NCI-H2171 (cell line): ENCODE results near the gene SPATA18.

Source experiments
- DNase-seq: peaks from one replicate; lab custom pipeline; 2025; lab: John Stamatoyannopoulos, UW

SPATA18 gene

GRCh38 chr4:52051213-52051614 lies at the start of gene SPATA18:
Gene SPATA18 (plus strand): TSS chr4:52051304. CDS start chr4:52051705, 401 bp downstream.
- DNase-seq = no peak

- no peak for DNase-seq
Measured at GRCh38 chr4:52001616-52002015, 49.5 kb upstream of the SPATA18 start.

GRCh38 chr4:52004414-52004813 lies 46.7 kb upstream of the SPATA18 start:
- DNase-seq = no peak

- no peak for DNase-seq
Measured at GRCh38 chr4:52005604-52006273, 45.4 kb upstream of the SPATA18 start.

GRCh38 chr4:52006887-52007286 lies 44.2 kb upstream of the SPATA18 start:
- DNase-seq = no peak

- no peak for DNase-seq
Measured at GRCh38 chr4:52010986-52011385, 40.1 kb upstream of the SPATA18 start.

- DNase-seq = no peak
Measured at GRCh38 chr4:52012651-52013050, 38.5 kb upstream of the SPATA18 start.

- DNase-seq = no peak
Measured at GRCh38 chr4:52014903-52015302, 36.2 kb upstream of the SPATA18 start.

GRCh38 chr4:52015366-52015765 lies 35.7 kb upstream of the SPATA18 start:
- DNase-seq = no peak

- no peak for DNase-seq
Measured at GRCh38 chr4:52016981-52017380, 34.1 kb upstream of the SPATA18 start.

- no peak for DNase-seq
Measured at GRCh38 chr4:52017814-52018213, 33.3 kb upstream of the SPATA18 start.

- DNase-seq = no peak
Measured at GRCh38 chr4:52019936-52020657, 31.0 kb upstream of the SPATA18 start, which contains the start of gene LRRC66. Gene LRRC66 (minus strand): TSS chr4:52020363. CDS start chr4:52017613, 2,750 bp downstream.

- no peak for DNase-seq
Measured at GRCh38 chr4:52028970-52029369, 22.1 kb upstream of the SPATA18 start.

GRCh38 chr4:52032005-52032404 lies 19.1 kb upstream of the SPATA18 start:
- DNase-seq = no peak

- DNase-seq = no peak
Measured at GRCh38 chr4:52035190-52035589, 15.9 kb upstream of the SPATA18 start.

GRCh38 chr4:52036886-52037530 lies 14.1 kb upstream of the SPATA18 start:
- no peak for DNase-seq

- DNase-seq = peak; percentile 15
Measured at GRCh38 chr4:52037689-52038102, 13.4 kb upstream of the SPATA18 start.

GRCh38 chr4:52038103-52038912 lies 12.8 kb upstream of the SPATA18 start, which contains the start of gene SGCB:
Gene SGCB (minus strand): TSS chr4:52038299. CDS start chr4:52038259, 40 bp downstream.
- peak; percentile 12 for DNase-seq

GRCh38 chr4:52045028-52045427 lies 6.1 kb upstream of the SPATA18 start:
- DNase-seq = no peak

GRCh38 chr4:52049266-52049665 lies 1.8 kb upstream of the SPATA18 start:
- no peak for DNase-seq

- DNase-seq = peak; percentile 55
Measured at GRCh38 chr4:52051615-52052474, 741 bp downstream of the SPATA18 start.
